Suprapubic skin (tissue), 4 donors: ENCODE measurements around the gene LIN7A. TPM values are rescaled to one million over a fixed set of nuclear protein-coding genes. Genes with fewer than 3 reads are reported as not detected.

Experiments
- DNase-seq, 2 donors: peaks; one replicate each; pipeline ENCODE4 v3.0.0-alpha.2; 2019; ENCODE audit warnings: low spot score in 2 of 2
- H3K27ac ChIP-seq: fragments of 200-600 bp; sonication (generic); one replicate; pipeline ENCODE4 v1.5.1; 2019
- H3K27me3 ChIP-seq: fragments of 200-600 bp; sonication (generic); one replicate; pipeline ENCODE4 v1.5.1; 2019
- H3K36me3 ChIP-seq: fragments of 200-600 bp; sonication (generic); one replicate; pipeline ENCODE4 v1.5.1; 2019
- H3K4me1 ChIP-seq: fragments of 200-600 bp; sonication (generic); one replicate; pipeline ENCODE4 v1.5.1; 2019
- H3K4me3 ChIP-seq: fragments of 200-600 bp; sonication (generic); one replicate; pipeline ENCODE4 v1.5.1; 2019; ENCODE audit warnings: mild to moderate bottlenecking
- H3K9me3 ChIP-seq: fragments of 200-600 bp; sonication (generic); one replicate; pipeline ENCODE4 v1.5.1; 2019
- EP300 ChIP-seq: sonication (generic); formaldehyde crosslinking; IDR thresholded peaks from one replicate; pipeline ENCODE4 v1.6.1; 2017; ENCODE audit warnings: antibody characterized with exemption
- POLR2A ChIP-seq, 2 donors: fragments of 450-650 bp; IDR thresholded peaks; one replicate each; pipeline ENCODE4 v1.6.1; 2017; ENCODE audit warnings: antibody characterized with exemption in 2 of 2, mild to moderate bottlenecking in 2 of 2, moderate library complexity in 2 of 2
- POLR2AphosphoS5 ChIP-seq, 3 donors: sonication (generic); formaldehyde crosslinking; IDR thresholded peaks; one replicate each; pipeline ENCODE4 v1.6.1; 2017; ENCODE audit warnings: antibody characterized with exemption in 3 of 3
- WGBS: methylation state at CpG from one replicate; pipeline ENCODE4 v1.1.5; 2018; 5-methylcytosine and 5-hydroxymethylcytosine counted together
- total RNA-seq, 4 donors: library from RNA; depleted of rRNA; stranded (reverse); fragments of >200 nt; gene quantifications; one replicate each; pipeline ENCODE4 v1.1.0, GENCODE V29; 2016
- TF ChIP-seq, protein P1 (sequence below), 2 donors: fragments of 200-600 bp in 1 of 2; fragments of 450-650 bp in 1 of 2; sonication (generic) in 1 of 2; IDR thresholded peaks; one replicate each; pipeline ENCODE4 v1.5.1; 2016 to 2019; ENCODE audit warnings: antibody characterized with exemption in 2 of 2, mild to moderate bottlenecking in 1 of 2, moderate library complexity in 1 of 2

The LIN7A gene
- total RNA-seq, 4 donors from 2014 or later, result 0.30 to 2.6 (median 0.81) TPM

DNA sequence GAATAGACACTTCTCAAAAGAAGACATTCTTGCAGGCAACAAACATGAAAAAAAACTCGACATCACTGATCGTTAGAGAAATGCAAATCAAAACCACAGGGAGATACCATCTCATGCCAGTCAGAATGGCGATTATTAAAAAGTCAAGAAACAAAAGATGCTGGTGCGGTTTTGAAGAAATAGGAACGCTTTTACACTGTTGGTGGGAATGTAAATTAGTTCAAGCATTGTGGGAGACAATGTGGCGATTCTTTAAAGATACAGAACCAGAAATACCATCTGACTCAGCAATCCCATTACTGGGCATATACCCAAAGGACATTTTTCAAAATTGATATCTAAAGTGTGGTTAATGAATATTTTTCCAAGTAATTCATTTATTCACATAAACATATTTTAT is 39.6 kb upstream of the LIN7A start:
- TF ChIP-seq POLR2A (IDR thresholded peaks at IDR 0.05) (no peak), EP300 (no peak)
- H3K36me3 ChIP-seq, result no peaks in the 10 kb centered on the region
- no peak overlapping the region for H3K4me3 ChIP-seq
- H3K27ac ChIP-seq, result no peak overlapping the region
- no peaks in the 10 kb centered on the region for H3K4me1 ChIP-seq
- H3K9me3 ChIP-seq, result no peaks in the 10 kb centered on the region
- no peaks in the 10 kb centered on the region for H3K27me3 ChIP-seq
- 54% methylated on average over 6 of the region's 6 CpGs for WGBS
- DNase-seq, result no peak

DNA sequence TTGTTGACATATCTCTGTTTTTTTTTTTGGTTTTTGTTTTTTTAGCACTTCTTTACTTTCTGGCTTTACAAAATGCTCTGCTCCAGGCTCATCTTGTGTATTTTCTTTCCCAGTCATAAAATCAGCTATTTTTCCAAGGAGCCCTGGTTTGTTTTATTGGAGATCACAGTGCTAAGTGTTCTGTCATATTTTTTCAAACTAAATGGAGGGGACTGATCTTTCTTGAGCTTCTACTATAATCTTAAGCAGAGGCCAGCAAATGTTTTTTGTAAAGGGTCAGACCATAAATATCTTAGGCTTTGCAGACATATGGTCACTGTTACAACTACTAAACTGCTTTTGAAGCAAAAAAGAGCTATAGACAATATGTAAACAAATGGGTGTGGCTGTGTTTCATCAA is 30.6 kb upstream of the LIN7A start:
- no peaks in the 10 kb centered on the region for H3K27me3 ChIP-seq
- H3K4me1 ChIP-seq, result no peaks in the 10 kb centered on the region
- no peak overlapping the region for H3K4me3 ChIP-seq
- no peak overlapping the region for H3K27ac ChIP-seq
- no peaks in the 10 kb centered on the region for H3K9me3 ChIP-seq
- DNase-seq, result no peak
- no peaks in the 10 kb centered on the region for H3K36me3 ChIP-seq
- no peak for TF ChIP-seq POLR2A (IDR thresholded peaks at IDR 0.05)
- no peak for TF ChIP-seq EP300
- TF ChIP-seq POLR2AphosphoS5 (IDR thresholded peaks at IDR 0.05), result no peak
- TF ChIP-seq, protein P1, sequence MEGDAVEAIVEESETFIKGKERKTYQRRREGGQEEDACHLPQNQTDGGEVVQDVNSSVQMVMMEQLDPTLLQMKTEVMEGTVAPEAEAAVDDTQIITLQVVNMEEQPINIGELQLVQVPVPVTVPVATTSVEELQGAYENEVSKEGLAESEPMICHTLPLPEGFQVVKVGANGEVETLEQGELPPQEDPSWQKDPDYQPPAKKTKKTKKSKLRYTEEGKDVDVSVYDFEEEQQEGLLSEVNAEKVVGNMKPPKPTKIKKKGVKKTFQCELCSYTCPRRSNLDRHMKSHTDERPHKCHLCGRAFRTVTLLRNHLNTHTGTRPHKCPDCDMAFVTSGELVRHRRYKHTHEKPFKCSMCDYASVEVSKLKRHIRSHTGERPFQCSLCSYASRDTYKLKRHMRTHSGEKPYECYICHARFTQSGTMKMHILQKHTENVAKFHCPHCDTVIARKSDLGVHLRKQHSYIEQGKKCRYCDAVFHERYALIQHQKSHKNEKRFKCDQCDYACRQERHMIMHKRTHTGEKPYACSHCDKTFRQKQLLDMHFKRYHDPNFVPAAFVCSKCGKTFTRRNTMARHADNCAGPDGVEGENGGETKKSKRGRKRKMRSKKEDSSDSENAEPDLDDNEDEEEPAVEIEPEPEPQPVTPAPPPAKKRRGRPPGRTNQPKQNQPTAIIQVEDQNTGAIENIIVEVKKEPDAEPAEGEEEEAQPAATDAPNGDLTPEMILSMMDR (IDR thresholded peaks at IDR 0.05), result no peak

DNA sequence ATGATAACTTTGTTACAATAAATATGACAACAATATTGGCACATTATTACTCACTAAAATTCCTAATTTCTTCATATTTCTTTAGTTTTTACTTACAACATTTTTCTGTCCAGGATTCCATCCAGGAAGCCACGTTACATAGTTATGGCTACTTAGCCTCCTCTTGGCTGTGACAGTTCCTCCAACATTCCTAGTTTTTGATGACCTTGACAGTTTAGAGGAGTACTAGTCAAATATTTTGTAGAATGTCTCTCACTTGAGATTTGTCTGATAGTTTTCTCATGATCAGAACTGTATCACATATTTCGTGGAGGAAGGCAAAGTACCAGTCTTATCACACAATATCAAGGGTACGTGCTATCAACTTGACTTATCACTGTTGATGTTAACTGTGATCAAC is 29.8 kb upstream of the LIN7A start:
- H3K27me3 ChIP-seq, result no peaks in the 10 kb centered on the region
- no peak for DNase-seq
- H3K9me3 ChIP-seq, result no peaks in the 10 kb centered on the region
- H3K4me3 ChIP-seq, result no peak overlapping the region
- WGBS, result 79% methylated on average over 3 of the region's 3 CpGs
- TF ChIP-seq EP300 (no peak), POLR2AphosphoS5 (IDR thresholded peaks at IDR 0.05) (no peak)
- TF ChIP-seq, protein P1 (IDR thresholded peaks at IDR 0.05), result no peak
- no peaks in the 10 kb centered on the region for H3K4me1 ChIP-seq
- no peak overlapping the region for H3K27ac ChIP-seq
- no peaks in the 10 kb centered on the region for H3K36me3 ChIP-seq

DNA sequence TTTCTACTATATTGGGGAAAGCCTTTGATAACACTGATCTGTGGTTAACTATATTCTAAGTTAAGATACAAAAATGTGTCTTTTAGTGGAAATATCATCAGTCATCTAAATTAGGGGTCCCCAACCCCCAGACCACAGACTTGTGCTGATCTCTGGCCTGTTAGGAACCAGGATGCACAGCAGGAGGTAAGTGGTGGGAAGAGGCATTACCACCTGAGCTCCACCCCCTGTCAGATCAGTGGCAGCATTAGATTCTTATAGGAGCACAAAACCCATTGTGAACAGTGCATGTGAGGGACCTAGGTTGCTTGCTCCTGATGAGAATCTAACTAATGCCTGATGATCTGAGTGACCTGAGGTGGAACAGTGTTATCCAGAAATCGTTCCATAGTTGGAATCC is 28.3 kb upstream of the LIN7A start:
- Histone ChIP-seq H3K4me3 (no peak overlapping the region), H3K9me3 (no peaks in the 10 kb centered on the region), H3K4me1 (no peaks in the 10 kb centered on the region), H3K36me3 (no peaks in the 10 kb centered on the region), H3K27me3 (no peaks in the 10 kb centered on the region), H3K27ac (no peak overlapping the region)
- no peak for TF ChIP-seq EP300
- no peak for TF ChIP-seq POLR2AphosphoS5 (IDR thresholded peaks at IDR 0.05)
- TF ChIP-seq POLR2A (IDR thresholded peaks at IDR 0.05), result no peak
- TF ChIP-seq, protein P1 (IDR thresholded peaks at IDR 0.05), result no peak
- no peak for DNase-seq
- 88% methylated on average over 1 of the region's 1 CpG for WGBS

DNA sequence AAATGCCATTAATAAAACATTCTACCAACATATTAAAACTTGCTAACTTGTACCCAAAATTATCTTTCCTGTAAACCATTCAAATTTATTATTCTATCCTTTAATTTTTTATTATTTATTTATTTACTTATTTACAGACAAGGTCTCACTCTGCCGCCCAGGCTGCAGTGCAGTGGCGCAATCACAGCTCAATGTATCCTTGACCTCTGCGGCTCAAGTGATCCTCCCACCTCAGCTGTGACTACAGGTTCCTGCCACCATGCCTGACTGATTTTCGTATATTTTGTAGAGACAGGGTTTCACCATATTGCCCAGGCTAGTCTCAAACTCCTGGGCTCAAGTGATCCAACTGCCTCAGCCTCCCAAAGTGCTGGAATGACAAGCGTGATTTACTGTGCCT is 20.4 kb upstream of the LIN7A start:
- TF ChIP-seq POLR2A (IDR thresholded peaks at IDR 0.05) (no peak), POLR2AphosphoS5 (IDR thresholded peaks at IDR 0.05) (no peak), EP300 (no peak)
- TF ChIP-seq, protein P1 (IDR thresholded peaks at IDR 0.05), result no peak
- H3K4me1 ChIP-seq, result no peaks in the 10 kb centered on the region
- no peaks in the 10 kb centered on the region for H3K27me3 ChIP-seq
- H3K36me3 ChIP-seq, result no peaks in the 10 kb centered on the region
- H3K4me3 ChIP-seq, result no peak overlapping the region
- no peak overlapping the region for H3K27ac ChIP-seq
- no peak for DNase-seq
- 94% methylated on average over 5 of the region's 5 CpGs for WGBS
- no peaks in the 10 kb centered on the region for H3K9me3 ChIP-seq

DNA sequence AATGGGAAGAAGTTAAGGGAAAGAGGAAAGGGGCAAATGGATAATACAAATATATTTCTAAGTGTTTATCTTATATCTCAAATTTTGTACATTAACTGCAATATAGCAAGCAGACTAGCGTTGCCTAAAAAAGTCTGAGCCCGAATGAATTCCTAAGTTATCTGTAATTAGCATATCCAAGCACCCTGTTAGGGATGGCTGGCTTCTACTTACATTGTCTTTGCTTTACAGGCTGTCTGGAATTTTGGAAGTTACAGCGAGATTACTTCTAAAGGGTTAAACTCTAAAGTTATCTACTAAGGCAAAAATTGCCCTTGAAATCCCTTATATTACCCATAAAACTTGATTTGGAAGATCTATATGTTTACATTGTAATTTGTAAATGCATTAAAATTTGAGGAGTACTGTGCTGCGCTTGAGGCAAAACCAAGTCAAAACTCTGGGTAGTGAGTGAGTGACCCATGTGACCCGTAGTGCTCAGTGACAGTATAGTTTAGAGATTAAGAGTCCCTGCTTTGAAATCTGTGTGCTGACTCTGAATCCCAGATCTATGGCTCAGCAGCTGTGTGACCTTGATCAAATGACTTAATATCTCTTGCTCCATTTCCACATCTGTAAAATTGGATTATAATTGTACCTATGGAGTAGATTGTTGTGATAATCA is 17.3 kb upstream of the LIN7A start:
- TF ChIP-seq, protein P1 (IDR thresholded peaks at IDR 0.05), result no peak
- TF ChIP-seq POLR2AphosphoS5 (IDR thresholded peaks at IDR 0.05), result no peak
- TF ChIP-seq EP300, result no peak
- no peak for TF ChIP-seq POLR2A (IDR thresholded peaks at IDR 0.05)
- no peaks in the 10 kb centered on the region for H3K4me1 ChIP-seq
- H3K9me3 ChIP-seq, result no peaks in the 10 kb centered on the region
- H3K27me3 ChIP-seq, result no peaks in the 10 kb centered on the region
- no peak overlapping the region for H3K4me3 ChIP-seq
- no peak for DNase-seq
- WGBS, result 58% methylated on average over 5 of the region's 5 CpGs
- H3K27ac ChIP-seq, result no peak overlapping the region
- H3K36me3 ChIP-seq, result no peaks in the 10 kb centered on the region
